Prostate gland (tissue), 2 donors: Measurements from ENCODE around the gene BPIFB1. TPM values are rescaled to one million over a fixed set of nuclear protein-coding genes. Genes with fewer than 3 reads are reported as not detected.

Source experiments
- DNase-seq: peaks from one replicate; pipeline ENCODE4 v3.0.0-alpha.2; 2019; ENCODE audit warnings: low spot score
- H3K27ac ChIP-seq, 2 donors: fragments of 200-600 bp; sonication (generic); 2 replicates each; pipeline ENCODE4 v1.5.1; 2017 to 2019
- H3K27me3 ChIP-seq: fragments of 200-600 bp; sonication (generic); replicated peaks from 2 replicates; pipeline ENCODE4 v1.5.1; 2019; ENCODE audit not compliant: insufficient read depth
- H3K36me3 ChIP-seq, 2 donors: fragments of 200-600 bp; sonication (generic); 1 replicate in 1 of 2; 2 replicates in 1 of 2; pipeline versions ENCODE4 v1.5.1 to v1.8.1; 2017 to 2019
- H3K4me1 ChIP-seq: fragments of 200-600 bp; sonication (generic); replicated peaks from 2 replicates; pipeline ENCODE4 v1.5.1; 2019
- H3K4me3 ChIP-seq, 2 donors: fragments of 200-600 bp; sonication (generic); 2 replicates each; pipeline ENCODE4 v1.5.1; 2017 to 2019
- H3K9me3 ChIP-seq: fragments of 200-600 bp; sonication (generic); 2 replicates; pipeline ENCODE4 v1.5.1; 2017
- CTCF ChIP-seq, 4 experiments: fragments of 200-600 bp in 2 of 4; fragments of 450-650 bp in 2 of 4; sonication (generic) in 2 of 4; IDR thresholded peaks; 1 replicate in 3 of 4; 2 replicates in 1 of 4; pipeline ENCODE4 v1.5.1; 2016 to 2019; ENCODE audit warnings: antibody characterized with exemption in 4 of 4, mild to moderate bottlenecking in 2 of 4, moderate library complexity in 2 of 4
- POLR2A ChIP-seq: fragments of 450-650 bp; IDR thresholded peaks from one replicate; pipeline ENCODE4 v1.6.1; 2016; ENCODE audit warnings: antibody characterized with exemption, mild to moderate bottlenecking
- POLR2AphosphoS5 ChIP-seq: sonication (generic); formaldehyde crosslinking; IDR thresholded peaks from one replicate; pipeline ENCODE4 v1.6.1; 2017; ENCODE audit warnings: antibody characterized with exemption
- WGBS: methylation state at CpG from one replicate; pipeline ENCODE4 v1.1.5; 2018; 5-methylcytosine and 5-hydroxymethylcytosine counted together
- intact Hi-C: fragments of 100-400 bp; cut with DNase I; formaldehyde crosslinking; loops from one replicate; pipeline ENCODE4 v1.14.2; 2022
- total RNA-seq, 2 donors: library from RNA; depleted of rRNA; stranded (reverse); fragments of >200 nt; gene quantifications; one replicate each; pipeline ENCODE4 v1.1.0, GENCODE V29; 2016

Gene BPIFB1
- total RNA-seq, 2 donors from 2014 or later = 2.1 TPM; not detected in 1

- Histone ChIP-seq H3K27me3 (peaks cover 2% of the 10 kb centered on the region), H3K36me3 (no peaks in the 10 kb centered on the region), H3K4me3 (no peak overlapping the region), H3K4me1 (no peaks in the 10 kb centered on the region), H3K9me3 (no peaks in the 10 kb centered on the region), H3K27ac (no peak overlapping the region)
- intact Hi-C loops = no loop called here
- 93% methylated on average over 7 of the region's 7 CpGs for WGBS
- DNase-seq = no peak
- TF ChIP-seq POLR2A (no peak), POLR2AphosphoS5 (no peak), CTCF (IDR thresholded peaks at IDR 0.05) (no peak)
These were observed 2.2 kb upstream of the BPIFB1 start for GRCh38 chr20:33280775-33281174.

GRCh38 chr20:33281550-33282146 is 1.4 kb upstream of the BPIFB1 start:
- no peak for DNase-seq

GRCh38 chr20:33282196-33282934 is 649 bp upstream of the BPIFB1 start:
- no peaks in the 10 kb centered on the region for H3K9me3 ChIP-seq
- WGBS = 94% methylated on average over 8 of the region's 8 CpGs
- intact Hi-C loops = no loop called here
- H3K4me3 ChIP-seq = no peak overlapping the region
- H3K36me3 ChIP-seq = no peaks in the 10 kb centered on the region
- no peaks in the 10 kb centered on the region for H3K4me1 ChIP-seq
- TF ChIP-seq POLR2AphosphoS5 (no peak), CTCF (IDR thresholded peaks at IDR 0.05) (no peak), POLR2A (no peak)
- DNase-seq = no peak
- no peaks in the 10 kb centered on the region for H3K27me3 ChIP-seq
- no peak overlapping the region for H3K27ac ChIP-seq

More at GRCh38 chr20:33281550-33282146, 1.4 kb upstream of the BPIFB1 start:
- Histone ChIP-seq H3K27me3 (no peaks in the 10 kb centered on the region), H3K9me3 (no peaks in the 10 kb centered on the region), H3K27ac (no peak overlapping the region), H3K4me1 (no peaks in the 10 kb centered on the region), H3K4me3 (no peak overlapping the region), H3K36me3 (no peaks in the 10 kb centered on the region)
- intact Hi-C loops = no loop called here
- TF ChIP-seq POLR2AphosphoS5 = no peak
- no peak for TF ChIP-seq POLR2A
- no peak for TF ChIP-seq CTCF (IDR thresholded peaks at IDR 0.05)
- WGBS = 43% methylated on average over 11 of the region's 11 CpGs

GRCh38 chr20:33284284-33284683 is 1.3 kb downstream of the BPIFB1 start:
- H3K4me3 ChIP-seq = no peak overlapping the region
- no peaks in the 10 kb centered on the region for H3K9me3 ChIP-seq
- 64% methylated on average over 4 of the region's 4 CpGs for WGBS
- H3K27me3 ChIP-seq = no peaks in the 10 kb centered on the region
- H3K4me1 ChIP-seq = no peaks in the 10 kb centered on the region
- H3K36me3 ChIP-seq = no peaks in the 10 kb centered on the region
- no peak overlapping the region for H3K27ac ChIP-seq
- intact Hi-C loops = no loop called here
- TF ChIP-seq CTCF (IDR thresholded peaks at IDR 0.05) (no peak), POLR2AphosphoS5 (no peak), POLR2A (no peak)
- DNase-seq = no peak

GRCh38 chr20:33284937-33285336 is 1.9 kb downstream of the BPIFB1 start:
- intact Hi-C loops = no loop called here
- no peak overlapping the region for H3K27ac ChIP-seq
- no peaks in the 10 kb centered on the region for H3K4me1 ChIP-seq
- TF ChIP-seq POLR2AphosphoS5 (no peak), POLR2A (no peak), CTCF (IDR thresholded peaks at IDR 0.05) (no peak)
- WGBS = 74% methylated on average over 2 of the region's 2 CpGs
- H3K36me3 ChIP-seq = no peaks in the 10 kb centered on the region
- no peaks in the 10 kb centered on the region for H3K27me3 ChIP-seq
- H3K4me3 ChIP-seq = no peak overlapping the region
- no peak for DNase-seq
- H3K9me3 ChIP-seq = no peaks in the 10 kb centered on the region
